Liver (tissue), 3 donors: Measurements from ENCODE around the gene DEFB119.
"Not testable (repeated sequence)": the region's sequence is repeated elsewhere in the genome, so short reads cannot be mapped to it uniquely, and the experiment has no call there.

Source experiments
- ATF3 ChIP-seq: IDR thresholded peaks from 2 replicates; pipeline ENCODE4 v1.6.1; 2016; ENCODE audit warnings: antibody characterized with exemption
- CTCF ChIP-seq: fragments of 150-350 bp; IDR thresholded peaks from 2 replicates; pipeline ENCODE4 v1.5.1; 2017; ENCODE audit warnings: improper control_type of control experiment, low read depth, low read length; ENCODE audit not compliant: missing input control
- EGR1 ChIP-seq, 2 donors: IDR thresholded peaks; 2 replicates each; pipeline ENCODE4 v1.6.1; 2016 to 2018; ENCODE audit warnings: antibody characterized with exemption in 2 of 2, low read depth in 2 of 2
- GABPA ChIP-seq, 2 donors: IDR thresholded peaks in 1 of 2; conservative IDR thresholded peaks in 1 of 2; 2 replicates each; pipeline ENCODE4 v1.6.1; 2016; ENCODE audit warnings: antibody characterized with exemption in 2 of 2, mild to moderate bottlenecking in 1 of 2, moderate library complexity in 1 of 2
- HNF4A ChIP-seq, 2 donors: conservative IDR thresholded peaks; 2 replicates each; pipeline ENCODE4 v1.6.1; 2016; ENCODE audit warnings: antibody characterized with exemption in 2 of 2, mild to moderate bottlenecking in 2 of 2
- MAX ChIP-seq: IDR thresholded peaks from 2 replicates; pipeline ENCODE4 v1.6.1; 2016; ENCODE audit warnings: antibody characterized with exemption
- NR2F2 ChIP-seq: IDR thresholded peaks from 2 replicates; pipeline ENCODE4 v1.6.1; 2016; ENCODE audit warnings: antibody characterized with exemption
- RAD21 ChIP-seq, 2 donors: IDR thresholded peaks; 2 replicates each; pipeline ENCODE4 v1.6.1; 2016; ENCODE audit warnings: antibody characterized with exemption in 2 of 2, mild to moderate bottlenecking in 2 of 2
- REST ChIP-seq: IDR thresholded peaks from 2 replicates; pipeline ENCODE4 v1.6.1; 2016; ENCODE audit warnings: antibody characterized with exemption, mild to moderate bottlenecking
- SP1 ChIP-seq: IDR thresholded peaks from 2 replicates; pipeline ENCODE4 v1.6.1; 2018; ENCODE audit warnings: antibody characterized with exemption, mild to moderate bottlenecking
- TAF1 ChIP-seq: conservative IDR thresholded peaks from 2 replicates; pipeline ENCODE4 v1.6.1; 2016; ENCODE audit warnings: antibody characterized with exemption, mild to moderate bottlenecking
- YY1 ChIP-seq: IDR thresholded peaks from 2 replicates; pipeline ENCODE4 v1.6.1; 2016; ENCODE audit warnings: antibody characterized with exemption, mild to moderate bottlenecking
- TF ChIP-seq, protein P1 (sequence below): IDR thresholded peaks from 2 replicates; pipeline ENCODE4 v1.6.1; 2016; ENCODE audit warnings: antibody characterized with exemption
- donor health status: healthy.
- donor health status: healthy.

DNA sequence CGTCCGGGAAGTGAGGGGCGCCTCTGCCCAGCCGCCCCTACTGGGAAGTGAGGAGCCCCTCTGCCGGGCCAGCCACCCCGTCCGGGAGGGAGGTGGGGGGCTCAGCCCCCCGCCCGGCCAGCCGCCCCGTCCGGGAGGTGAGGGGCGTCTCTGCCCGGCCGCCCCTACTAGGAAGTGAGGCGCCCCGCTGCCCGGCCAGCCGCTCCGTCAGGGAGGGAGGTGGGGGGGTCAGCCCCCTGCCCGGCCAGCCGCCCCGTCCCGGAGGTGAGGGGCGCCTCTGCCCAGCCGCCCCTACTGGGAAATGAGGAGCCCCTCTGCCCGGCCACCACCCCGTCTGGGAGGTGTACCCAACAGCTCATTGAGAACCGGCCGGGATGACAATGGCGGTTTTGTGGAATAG, 37.2 kb upstream of the DEFB119 start:
- TF ChIP-seq CTCF; TAF1; REST; MAX; RAD21 (IDR thresholded peaks at IDR 0.05); YY1; SP1; NR2F2; GABPA (IDR thresholded peaks at IDR 0.05 in 1 of 2, conservative IDR thresholded peaks at IDR 0.05 in 1 of 2); EGR1 (IDR thresholded peaks at IDR 0.05; ENCODE audit: low read depth in 2 of 2); HNF4A (conservative IDR thresholded peaks at IDR 0.05); ATF3: not testable (repeated sequence)
- TF ChIP-seq, protein P1, sequence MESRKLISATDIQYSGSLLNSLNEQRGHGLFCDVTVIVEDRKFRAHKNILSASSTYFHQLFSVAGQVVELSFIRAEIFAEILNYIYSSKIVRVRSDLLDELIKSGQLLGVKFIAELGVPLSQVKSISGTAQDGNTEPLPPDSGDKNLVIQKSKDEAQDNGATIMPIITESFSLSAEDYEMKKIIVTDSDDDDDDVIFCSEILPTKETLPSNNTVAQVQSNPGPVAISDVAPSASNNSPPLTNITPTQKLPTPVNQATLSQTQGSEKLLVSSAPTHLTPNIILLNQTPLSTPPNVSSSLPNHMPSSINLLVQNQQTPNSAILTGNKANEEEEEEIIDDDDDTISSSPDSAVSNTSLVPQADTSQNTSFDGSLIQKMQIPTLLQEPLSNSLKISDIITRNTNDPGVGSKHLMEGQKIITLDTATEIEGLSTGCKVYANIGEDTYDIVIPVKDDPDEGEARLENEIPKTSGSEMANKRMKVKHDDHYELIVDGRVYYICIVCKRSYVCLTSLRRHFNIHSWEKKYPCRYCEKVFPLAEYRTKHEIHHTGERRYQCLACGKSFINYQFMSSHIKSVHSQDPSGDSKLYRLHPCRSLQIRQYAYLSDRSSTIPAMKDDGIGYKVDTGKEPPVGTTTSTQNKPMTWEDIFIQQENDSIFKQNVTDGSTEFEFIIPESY, result not testable (repeated sequence)
